ENCODE results near the gene PGAM2.

The PGAM2 gene

DNA sequence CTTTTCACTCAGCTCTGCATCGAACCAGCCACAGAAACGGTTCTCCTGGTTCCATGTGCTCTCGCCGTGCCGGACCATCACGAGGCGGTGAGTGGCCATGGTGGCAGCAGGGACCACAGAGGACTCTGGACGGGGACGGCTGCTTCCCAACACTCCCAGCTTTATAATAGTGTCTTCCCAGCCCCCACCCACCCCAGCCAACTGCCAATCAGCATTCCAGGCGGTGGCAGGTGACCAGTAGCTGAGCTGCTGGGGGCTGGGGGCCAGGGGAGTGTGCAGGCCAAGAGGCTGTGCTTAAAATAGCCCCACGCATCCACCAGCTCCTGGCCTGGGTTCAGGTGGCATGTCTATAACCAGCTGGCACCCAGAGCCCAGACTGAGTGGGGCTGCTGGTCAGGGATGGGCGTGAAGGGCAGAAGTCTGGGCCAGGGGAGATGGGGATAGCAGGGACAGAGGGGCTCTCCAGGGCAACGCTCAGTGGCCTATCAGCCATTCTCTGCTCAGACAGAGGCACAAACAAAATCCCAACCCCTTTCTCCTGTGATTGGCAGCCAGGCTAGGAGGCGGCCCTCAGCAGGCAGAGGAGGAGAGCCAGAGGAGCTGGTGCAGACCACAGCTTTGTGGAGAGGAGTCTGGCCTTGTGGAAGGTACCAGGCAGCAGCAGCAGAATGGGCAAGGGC is at the start of gene PGAM2:
Gene PGAM2 (minus strand): TSS at position 137 of the 680 bp plus-strand sequence. CDS start 38 bp downstream, at position 99.
- DNase-seq = no peak

- DNase-seq = no peak
Measured at GRCh38 chr7:44114586-44115310, 49.4 kb upstream of the PGAM2 start.

DNA sequence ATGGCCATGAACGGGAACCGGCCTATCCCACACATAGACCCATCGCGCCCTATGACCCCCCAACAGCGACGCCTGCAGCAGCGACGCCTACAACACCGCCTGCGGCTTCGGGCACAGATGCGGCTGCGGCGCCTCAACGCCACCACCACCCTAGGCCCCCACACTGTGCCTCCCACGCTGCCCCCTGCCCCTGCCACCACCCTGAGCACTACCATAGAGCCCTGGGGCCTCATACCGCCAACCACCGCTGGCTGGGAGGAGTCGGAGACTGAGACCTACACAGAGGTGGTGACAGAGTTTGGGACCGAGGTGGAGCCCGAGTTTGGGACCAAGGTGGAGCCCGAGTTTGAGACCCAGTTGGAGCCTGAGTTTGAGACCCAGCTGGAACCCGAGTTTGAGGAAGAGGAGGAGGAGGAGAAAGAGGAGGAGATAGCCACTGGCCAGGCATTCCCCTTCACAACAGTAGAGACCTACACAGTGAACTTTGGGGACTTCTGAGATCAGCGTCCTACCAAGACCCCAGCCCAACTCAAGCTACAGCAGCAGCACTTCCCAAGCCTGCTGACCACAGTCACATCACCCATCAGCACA is 48.5 kb upstream of the PGAM2 start:
- no peak for DNase-seq

GRCh38 chr7:44112997-44113763 is 47.8 kb upstream of the PGAM2 start:
- DNase-seq = no peak

DNA sequence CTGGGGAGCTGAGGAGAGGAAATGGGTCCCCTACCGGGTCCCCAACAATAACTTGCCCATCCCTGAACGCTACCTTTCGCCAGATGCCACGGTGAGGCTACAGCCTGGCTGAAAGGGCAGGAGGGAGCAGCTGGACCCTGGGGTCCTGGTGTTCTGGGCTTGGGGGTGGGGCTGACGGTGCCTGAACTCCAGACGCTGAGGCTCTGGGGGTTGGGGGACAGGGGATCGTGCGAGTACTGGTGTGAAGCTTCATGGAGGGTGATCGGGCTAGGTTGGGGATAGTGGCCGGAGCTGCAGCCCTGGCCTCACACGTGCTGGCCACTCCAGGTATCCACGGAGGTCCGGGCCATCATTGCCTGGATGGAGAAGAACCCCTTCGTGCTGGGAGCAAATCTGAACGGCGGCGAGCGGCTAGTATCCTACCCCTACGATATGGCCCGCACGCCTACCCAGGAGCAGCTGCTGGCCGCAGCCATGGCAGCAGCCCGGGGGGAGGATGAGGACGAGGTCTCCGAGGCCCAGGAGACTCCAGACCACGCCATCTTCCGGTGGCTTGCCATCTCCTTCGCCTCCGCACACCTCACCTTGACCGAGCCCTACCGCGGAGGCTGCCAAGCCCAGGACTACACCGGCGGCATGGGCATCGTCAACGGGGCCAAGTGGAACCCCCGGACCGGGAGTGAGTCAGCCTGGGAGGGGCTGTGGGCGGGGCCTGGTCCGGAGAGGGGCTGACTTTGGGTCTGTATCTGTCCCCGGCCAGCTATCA is 47.0 kb upstream of the PGAM2 start:
- DNase-seq = no peak

DNA sequence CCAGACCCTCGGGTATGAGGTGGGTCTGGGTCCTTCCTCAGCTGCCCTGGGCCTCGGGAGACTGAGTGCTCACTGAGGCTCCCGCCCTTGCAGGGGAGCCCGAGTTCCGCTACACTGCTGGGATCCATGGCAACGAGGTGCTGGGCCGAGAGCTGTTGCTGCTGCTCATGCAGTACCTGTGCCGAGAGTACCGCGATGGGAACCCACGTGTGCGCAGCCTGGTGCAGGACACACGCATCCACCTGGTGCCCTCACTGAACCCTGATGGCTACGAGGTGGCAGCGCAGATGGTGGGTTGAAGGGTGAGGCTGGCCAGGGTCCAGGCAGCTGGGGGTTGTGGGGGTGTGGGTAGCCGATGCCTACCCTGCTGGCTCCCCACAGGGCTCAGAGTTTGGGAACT is 46.4 kb upstream of the PGAM2 start:
- DNase-seq = no peak

GRCh38 chr7:44110719-44111635 is 45.6 kb upstream of the PGAM2 start:
- no peak for DNase-seq

GRCh38 chr7:44109991-44110390 is 44.6 kb upstream of the PGAM2 start:
- no peak for DNase-seq

GRCh38 chr7:44108768-44109750 is 43.7 kb upstream of the PGAM2 start:
- no peak for DNase-seq

- DNase-seq = no peak
Measured at GRCh38 chr7:44107961-44108767, 42.8 kb upstream of the PGAM2 start.

GRCh38 chr7:44107116-44107960 is 42.0 kb upstream of the PGAM2 start:
- no peak for DNase-seq

- no peak for DNase-seq
Measured at GRCh38 chr7:44106311-44107065, 41.1 kb upstream of the PGAM2 start.

DNA sequence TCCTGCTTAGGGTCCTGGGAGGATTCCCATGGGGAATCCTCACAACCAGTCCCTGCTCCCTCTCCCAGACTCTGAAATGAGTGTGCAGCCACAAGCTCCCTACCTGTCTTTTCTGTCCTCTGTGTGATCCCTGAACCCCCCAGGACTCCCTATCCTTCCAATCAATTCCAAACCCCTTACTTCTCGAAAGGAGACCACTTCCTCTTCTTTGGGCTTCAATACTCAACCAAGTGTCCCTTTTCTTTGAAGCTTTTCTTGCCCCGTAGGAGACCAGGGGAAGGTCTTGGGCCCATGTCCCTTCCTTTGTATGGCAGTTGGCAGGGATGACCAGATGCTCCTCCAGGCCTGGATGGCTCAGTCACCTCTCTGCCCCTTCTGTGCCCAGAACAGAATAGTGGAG is 40.5 kb upstream of the PGAM2 start:
- no peak for DNase-seq

DNA sequence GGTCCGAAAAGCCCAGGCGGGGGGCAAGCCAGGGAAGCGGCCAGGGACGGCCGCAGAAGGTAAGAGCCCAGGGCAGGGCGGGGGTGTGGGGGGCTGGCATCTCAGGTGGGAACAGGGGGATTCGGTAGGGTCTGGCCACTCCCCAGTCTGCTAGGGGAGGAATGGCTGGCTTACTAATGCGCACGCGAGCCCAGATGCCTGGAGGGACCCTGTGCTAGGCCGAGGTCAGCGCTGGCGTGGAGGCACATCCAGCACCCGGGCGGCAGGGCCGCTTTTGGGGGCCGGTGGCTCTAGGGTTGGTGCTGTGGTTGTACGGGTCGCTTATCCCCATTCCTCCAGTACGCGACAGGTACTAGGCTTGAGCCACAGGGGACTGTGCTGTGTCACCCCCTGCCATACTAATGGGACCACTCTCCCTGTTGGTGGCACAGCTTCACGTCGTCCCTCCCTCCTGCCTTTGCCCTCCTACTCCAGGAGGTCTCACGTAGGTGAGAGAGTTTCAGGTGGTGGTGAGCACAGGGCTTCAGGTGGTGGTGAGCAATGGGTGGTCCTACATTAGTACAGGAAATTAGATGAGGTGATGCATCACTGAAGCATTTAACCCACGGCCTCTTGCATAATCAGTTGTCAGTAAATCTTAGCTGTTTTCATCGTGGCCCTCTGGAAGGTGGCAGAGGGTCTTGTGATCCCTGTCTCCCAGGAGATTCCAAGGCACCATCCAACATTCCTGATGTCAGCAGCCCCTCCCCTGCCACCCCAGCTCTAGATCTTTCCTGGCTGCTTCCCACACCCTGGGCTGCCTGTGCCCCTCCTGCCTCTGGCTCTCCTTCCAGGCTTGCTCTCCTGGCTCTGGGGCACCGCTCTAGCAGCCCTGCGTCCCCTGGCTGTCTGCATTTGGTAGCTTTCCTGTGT is 39.7 kb upstream of the PGAM2 start:
- no peak for DNase-seq

DNA sequence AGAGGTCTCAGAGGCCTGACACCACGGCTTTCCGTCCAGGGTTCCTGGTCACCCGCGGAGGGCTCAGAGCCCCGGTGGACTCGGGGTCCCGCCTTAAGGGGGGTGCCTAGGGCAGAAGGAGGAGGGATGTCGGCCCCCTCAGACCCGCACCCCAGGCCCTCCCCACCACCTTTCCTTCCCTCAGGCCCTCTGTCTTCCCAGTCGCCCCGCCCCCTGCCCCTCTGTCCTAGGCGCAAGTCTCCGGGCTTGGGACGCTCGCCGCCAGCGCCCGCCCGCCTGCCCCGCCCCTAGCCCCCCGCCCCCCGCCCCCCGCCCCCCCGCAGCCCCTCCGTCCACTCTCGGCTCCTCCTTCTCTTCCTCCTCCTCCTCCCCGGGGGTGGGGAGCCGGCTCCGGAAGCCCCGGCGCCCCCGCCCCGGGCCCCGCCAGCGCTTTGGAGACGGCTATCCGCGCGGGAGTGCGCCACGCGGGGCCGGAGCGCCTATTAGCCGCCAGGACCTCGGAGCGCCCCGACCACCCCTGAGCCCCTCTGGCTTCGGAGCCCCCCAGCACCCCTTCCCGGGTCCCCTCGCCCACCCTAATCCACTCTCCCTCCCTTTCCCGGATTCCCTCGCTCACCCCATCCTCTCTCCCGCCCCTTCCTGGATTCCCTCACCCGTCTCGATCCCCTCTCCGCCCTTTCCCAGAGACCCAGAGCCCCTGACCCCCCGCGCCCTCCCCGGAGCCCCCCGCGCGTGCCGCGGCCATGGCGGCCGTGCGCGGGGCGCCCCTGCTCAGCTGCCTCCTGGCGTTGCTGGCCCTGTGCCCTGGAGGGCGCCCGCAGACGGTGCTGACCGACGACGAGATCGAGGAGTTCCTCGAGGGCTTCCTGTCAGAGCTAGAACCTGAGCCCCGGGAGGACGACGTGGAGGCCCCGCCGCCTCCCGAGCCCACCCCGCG is 38.8 kb upstream of the PGAM2 start, which contains the start of gene AEBP1:
Gene AEBP1 (plus strand): TSS at position 423 of the 937 bp plus-strand sequence. CDS start 321 bp downstream, at position 744.
- DNase-seq = no peak

All from stimulated activated CD4-positive, alpha-beta T cell treated with anti-CD3 and anti-CD28 coated beads, Interleukin-2, amount 100 ng/mL, for 48 hours (primary cell).